Mesenchymal stem cell (in vitro differentiated cells and primary cell): Measurements from ENCODE around the gene RNF220.

ENCODE experiments used
- DNase-seq: peaks from one replicate; pipeline ENCODE4 v3.0.0-alpha.2; 2013
- H2AFZ ChIP-seq: one replicate; pipeline ENCODE4 v1.6.1; 2013; ENCODE audit warnings: low read depth, mild to moderate bottlenecking, control low read depth, inconsistent platforms, low read length, moderate library complexity
- H2AK5ac ChIP-seq: 2 replicates; pipeline ENCODE4 v1.6.1; 2013; ENCODE audit warnings: low read length, moderate library complexity, mild to moderate bottlenecking, inconsistent platforms; ENCODE audit not compliant: severe bottlenecking
- H2BK120ac ChIP-seq: one replicate; pipeline ENCODE4 v1.6.1; 2013; ENCODE audit warnings: low read depth, mild to moderate bottlenecking, inconsistent platforms, low read length, moderate library complexity
- H2BK12ac ChIP-seq, 2 experiments: one replicate each; pipeline ENCODE4 v1.6.1; 2013; ENCODE audit warnings: inconsistent platforms in 2 of 2, low read length in 2 of 2, mild to moderate bottlenecking in 2 of 2, moderate library complexity in 2 of 2, control low read depth in 1 of 2
- H2BK15ac ChIP-seq: one replicate; pipeline ENCODE4 v1.6.1; 2013; ENCODE audit warnings: mild to moderate bottlenecking, low read depth, inconsistent platforms; ENCODE audit not compliant: poor library complexity, severe bottlenecking
- H2BK5ac ChIP-seq: 2 replicates; pipeline ENCODE4 v1.6.1; 2013; ENCODE audit warnings: low read depth, mild to moderate bottlenecking, low read length, control low read depth, inconsistent platforms; ENCODE audit not compliant: poor library complexity, severe bottlenecking
- H3K14ac ChIP-seq, 2 experiments: one replicate each; pipeline ENCODE4 v1.6.1; 2013; ENCODE audit warnings: inconsistent platforms in 2 of 2, low read length in 2 of 2, control low read depth in 1 of 2, mild to moderate bottlenecking in 1 of 2, moderate library complexity in 1 of 2
- H3K18ac ChIP-seq, 2 experiments: one replicate each; pipeline ENCODE4 v1.6.1; 2013; ENCODE audit warnings: inconsistent platforms in 2 of 2, low read length in 2 of 2, control low read depth in 1 of 2, low read depth in 1 of 2, mild to moderate bottlenecking in 1 of 2
- H3K23ac ChIP-seq, 2 experiments: one replicate each; pipeline ENCODE4 v1.6.1; 2013; ENCODE audit warnings: inconsistent platforms in 2 of 2, low read length in 2 of 2, mild to moderate bottlenecking in 2 of 2, moderate library complexity in 2 of 2, control low read depth in 1 of 2
- H3K27ac ChIP-seq: 2 replicates; pipeline ENCODE4 v1.5.1; 2013; ENCODE audit warnings: mild to moderate bottlenecking, moderate library complexity, low read length, control low read depth, inconsistent platforms; ENCODE audit not compliant: poor library complexity, severe bottlenecking
- H3K27me3 ChIP-seq, 2 experiments: 2 replicates each; pipeline versions ENCODE4 v1.6.1 to v1.7.0; 2013; ENCODE audit warnings: low read length in 2 of 2, mild to moderate bottlenecking in 2 of 2, moderate library complexity in 2 of 2, control low read depth in 1 of 2, inconsistent platforms in 1 of 2; ENCODE audit not compliant: control insufficient read depth in 1 of 2, insufficient read depth in 1 of 2
- H3K36me3 ChIP-seq, 2 experiments: 2 replicates each; pipeline versions ENCODE4 v1.6.1 to v1.7.0; 2013; ENCODE audit warnings: low read length in 2 of 2, control low read depth in 1 of 2, inconsistent platforms in 1 of 2, low read depth in 1 of 2, mild to moderate bottlenecking in 1 of 2; ENCODE audit not compliant: insufficient read depth in 2 of 2, control insufficient read depth in 1 of 2
- H3K4ac ChIP-seq, 2 experiments: one replicate each; pipeline ENCODE4 v1.6.1; 2013; ENCODE audit warnings: inconsistent platforms in 2 of 2, low read length in 2 of 2, mild to moderate bottlenecking in 2 of 2, moderate library complexity in 2 of 2, control low read depth in 1 of 2, low read depth in 1 of 2
- H3K4me1 ChIP-seq: 2 replicates; pipeline ENCODE4 v1.6.1; 2013; ENCODE audit warnings: low read depth, low read length, control low read depth; ENCODE audit not compliant: control insufficient read depth, insufficient read depth
- H3K4me2 ChIP-seq: 2 replicates; pipeline ENCODE4 v1.6.1; 2013; ENCODE audit warnings: low read length, mild to moderate bottlenecking, inconsistent platforms; ENCODE audit not compliant: poor library complexity, severe bottlenecking
- H3K4me3 ChIP-seq, 2 experiments: 2 replicates each; pipeline versions ENCODE4 v1.5.1 to v1.7.0; 2013; ENCODE audit warnings: low read length in 2 of 2, mild to moderate bottlenecking in 2 of 2, control low read depth in 1 of 2, low read depth in 1 of 2; ENCODE audit not compliant: insufficient read depth in 1 of 2
- H3K79me1 ChIP-seq: replicated peaks from 2 replicates; pipeline ENCODE4 v1.6.1; 2013; ENCODE audit warnings: mild to moderate bottlenecking, control low read depth, low read length, inconsistent platforms; ENCODE audit not compliant: poor library complexity, severe bottlenecking
- H3K9ac ChIP-seq: 2 replicates; pipeline ENCODE4 v1.7.0; 2013; ENCODE audit warnings: mild to moderate bottlenecking, low read length, moderate library complexity
- H3K9me3 ChIP-seq: 2 replicates; pipeline ENCODE4 v1.7.0; 2013; ENCODE audit warnings: mild to moderate bottlenecking, low read length; ENCODE audit not compliant: control insufficient read depth
- H4K8ac ChIP-seq: one replicate; pipeline ENCODE4 v1.6.1; 2013; ENCODE audit warnings: inconsistent platforms, mild to moderate bottlenecking, low read length, moderate library complexity
- H4K91ac ChIP-seq: one replicate; pipeline ENCODE4 v1.6.1; 2013; ENCODE audit warnings: mild to moderate bottlenecking, low read length, inconsistent platforms
- WGBS: methylation state at CpG from one replicate; pipeline ENCODE4 v1.1.7; 2013; ENCODE audit warnings: mixed read lengths; 5-methylcytosine and 5-hydroxymethylcytosine counted together

The RNF220 gene

GRCh38 chr1:44424747-44425146 lies 19.7 kb downstream of the RNF220 start:
- H2AFZ ChIP-seq, result no peak overlapping the region
- H4K91ac ChIP-seq, result no peak overlapping the region
- no peak overlapping the region for H2BK12ac ChIP-seq
- no peak overlapping the region for H3K23ac ChIP-seq
- H3K4me2 ChIP-seq, result no peak overlapping the region
- WGBS, result 89% methylated on average over 9 of the region's 9 CpGs
- H3K18ac ChIP-seq, result no peak overlapping the region
- no peak for DNase-seq
- no peak overlapping the region for H3K14ac ChIP-seq
- no peak overlapping the region for H3K9ac ChIP-seq
- no peak overlapping the region for H2AK5ac ChIP-seq
- H3K4ac ChIP-seq, result no peak overlapping the region
- peaks cover 8% of the 10 kb centered on the region for H3K4me1 ChIP-seq
- no peak overlapping the region for H2BK120ac ChIP-seq
- H3K4me3 ChIP-seq, result no peak overlapping the region
- H3K9me3 ChIP-seq, result no peaks in the 10 kb centered on the region
- no peak overlapping the region for H2BK5ac ChIP-seq
- no peaks in the 10 kb centered on the region for H3K36me3 ChIP-seq
- peaks cover 80 to 95% of the 10 kb centered on the region in 2 experiments for H3K27me3 ChIP-seq
- H3K27ac ChIP-seq, result no peak overlapping the region
- H2BK15ac ChIP-seq, result no peak overlapping the region
- H4K8ac ChIP-seq, result no peak overlapping the region
- no peaks in the 10 kb centered on the region for H3K79me1 ChIP-seq

DNA sequence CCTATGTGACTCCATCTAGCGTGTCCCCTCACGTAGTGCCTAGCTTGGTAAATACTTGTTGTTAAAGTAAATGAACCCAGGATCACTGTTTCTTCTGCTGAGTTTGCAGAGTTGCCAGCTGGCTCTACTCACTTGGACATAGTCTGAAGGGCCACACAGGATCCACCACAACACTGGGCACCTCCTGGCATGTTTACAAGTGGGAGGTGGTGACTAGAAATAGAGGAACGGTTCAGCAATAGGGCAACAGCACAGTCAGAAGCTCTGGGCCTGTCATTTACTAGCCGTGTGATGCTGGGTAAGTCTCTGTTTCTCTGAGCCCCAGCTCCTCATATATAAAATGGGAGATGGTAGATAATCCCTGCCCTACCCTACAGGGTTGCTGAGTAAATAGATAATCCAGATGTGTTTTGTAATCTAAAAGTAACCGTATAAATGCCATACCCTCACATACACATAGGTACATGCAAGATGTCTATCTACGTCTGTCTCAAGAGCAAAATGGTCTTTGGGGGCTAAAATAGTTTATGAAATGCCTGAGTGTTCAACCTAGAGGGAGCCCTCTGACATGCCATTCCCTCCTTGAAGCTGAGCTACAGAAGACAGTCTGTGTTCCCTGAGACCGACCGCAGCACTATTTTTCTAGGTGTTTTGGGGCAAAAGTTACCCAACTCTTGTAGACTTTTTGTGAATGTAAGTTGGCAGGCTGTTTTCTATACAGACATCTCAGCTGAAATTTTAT lies 20.5 kb downstream of the RNF220 start:
- H2BK15ac ChIP-seq, result no peak overlapping the region
- peaks cover 75 to 87% of the 10 kb centered on the region in 2 experiments for H3K27me3 ChIP-seq
- WGBS, result 85% methylated on average over 7 of the region's 8 CpGs
- H3K4me3 ChIP-seq, result no peak overlapping the region
- H3K27ac ChIP-seq, result no peak overlapping the region
- no peak overlapping the region for H3K18ac ChIP-seq
- peaks cover 8% of the 10 kb centered on the region for H3K4me1 ChIP-seq
- H4K8ac ChIP-seq, result no peak overlapping the region
- H3K9ac ChIP-seq, result no peak overlapping the region
- H3K9me3 ChIP-seq, result no peaks in the 10 kb centered on the region
- peak overlapping the region; percentile 5 for H3K4me2 ChIP-seq
- no peak overlapping the region for H2BK12ac ChIP-seq
- no peak overlapping the region for H2BK5ac ChIP-seq
- no peaks in the 10 kb centered on the region for H3K36me3 ChIP-seq
- no peak overlapping the region for H2BK120ac ChIP-seq
- no peaks in the 10 kb centered on the region for H3K79me1 ChIP-seq
- no peak overlapping the region for H2AK5ac ChIP-seq
- no peak overlapping the region for H3K4ac ChIP-seq
- peak overlapping the region in 1 of 2 experiments; percentile 52 for H3K23ac ChIP-seq
- H2AFZ ChIP-seq, result no peak overlapping the region
- no peak overlapping the region for H3K14ac ChIP-seq
- DNase-seq, result no peak
- H4K91ac ChIP-seq, result no peak overlapping the region

DNA sequence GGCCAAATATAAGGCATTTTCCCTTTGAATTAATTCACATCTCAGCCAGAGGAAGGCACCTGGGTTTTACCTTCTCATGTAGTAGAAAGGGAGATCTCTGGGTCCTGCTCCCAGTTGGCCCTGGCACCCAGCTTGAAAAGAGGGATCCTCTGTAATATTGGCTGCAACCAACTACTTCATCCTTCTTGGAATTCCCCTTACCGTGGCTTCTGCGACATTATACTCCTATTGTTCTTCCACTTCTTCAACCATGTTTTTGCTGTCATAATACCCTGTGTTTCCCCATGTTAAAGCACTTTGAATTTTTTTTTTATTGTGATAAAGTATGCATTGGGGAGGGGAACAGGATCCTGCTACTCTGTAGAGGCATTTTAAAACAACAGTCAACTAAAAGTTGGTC lies 26.8 kb downstream of the RNF220 start:
- Histone ChIP-seq H3K18ac (no peak overlapping the region), H3K9ac (no peak overlapping the region), H3K79me1 (no peaks in the 10 kb centered on the region), H2BK12ac (no peak overlapping the region), H3K27ac (no peak overlapping the region), H4K91ac (no peak overlapping the region), H2AFZ (no peak overlapping the region), H3K4me3 (no peak overlapping the region), H3K14ac (no peak overlapping the region), H3K4me2 (no peak overlapping the region), H3K4me1 (no peaks in the 10 kb centered on the region), H2BK120ac (no peak overlapping the region), H4K8ac (no peak overlapping the region), H3K4ac (no peak overlapping the region), H2AK5ac (no peak overlapping the region), H3K27me3 (peaks cover 29 to 53% of the 10 kb centered on the region in 2 experiments), H3K36me3 (no peaks in the 10 kb centered on the region), H2BK15ac (no peak overlapping the region), H2BK5ac (no peak overlapping the region), H3K23ac (no peak overlapping the region), H3K9me3 (no peaks in the 10 kb centered on the region)
- WGBS, result 83% methylated on average over 2 of the region's 2 CpGs
- DNase-seq, result no peak

DNA sequence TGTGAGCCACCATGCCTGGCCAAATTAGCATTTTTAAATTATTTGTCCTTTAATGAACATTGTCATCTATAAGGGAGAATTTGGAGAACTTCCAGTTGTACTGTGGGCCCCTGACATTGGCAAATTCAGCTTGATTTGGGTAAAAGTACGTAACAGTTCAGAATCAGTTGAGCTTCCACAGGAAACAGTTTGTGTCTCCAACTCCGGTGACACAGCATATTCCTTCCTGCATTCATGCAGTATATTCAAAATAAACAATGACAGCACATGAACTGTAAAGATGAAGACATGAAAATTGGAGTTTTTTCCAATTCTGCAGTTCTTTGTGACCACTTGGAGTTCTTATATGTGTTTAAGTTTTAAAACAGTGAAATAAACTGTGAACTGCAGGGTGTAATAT lies 28.2 kb downstream of the RNF220 start:
- Histone ChIP-seq H3K18ac (no peak overlapping the region), H3K36me3 (no peaks in the 10 kb centered on the region), H3K4me1 (no peaks in the 10 kb centered on the region), H4K8ac (no peak overlapping the region), H3K9me3 (no peaks in the 10 kb centered on the region), H3K27ac (no peak overlapping the region), H3K4ac (no peak overlapping the region), H2AK5ac (no peak overlapping the region), H3K79me1 (no peaks in the 10 kb centered on the region), H3K4me3 (no peak overlapping the region), H3K14ac (no peak overlapping the region), H2BK5ac (no peak overlapping the region), H3K23ac (no peak overlapping the region), H2BK12ac (no peak overlapping the region), H2AFZ (no peak overlapping the region), H4K91ac (no peak overlapping the region), H3K4me2 (no peak overlapping the region), H2BK120ac (no peak overlapping the region), H3K27me3 (peaks cover 16 to 43% of the 10 kb centered on the region in 2 experiments), H2BK15ac (no peak overlapping the region), H3K9ac (no peak overlapping the region)
- no peak for DNase-seq
- whole genome bisulfite sequencing, result 89% methylated on average over 1 of the region's 2 CpGs
